PC-3 (cell line): ENCODE data around the gene CADPS2. TPM values are rescaled to one million over a fixed set of nuclear protein-coding genes. Genes with fewer than 3 reads are reported as not detected.

Experiments
- ATAC-seq: fragments of 200-7000 bp; cut with Tn5 transposase; 2 replicates; pipeline ENCODE4 v1.9.1; 2020; ENCODE audit warnings: mild to moderate bottlenecking, moderate library complexity
- BruUV-seq: library from RNA; stranded (reverse); fragments of 400-500 nt; replicated peaks from 2 replicates; lab custom pipeline; 2021; lab: Mats Ljungman, UMichigan
- CTCF ChIA-PET: fragments of 300-600 bp; sonication (Branson Sonifier 250); formaldehyde crosslinking; loops from one replicate; lab custom pipeline; 2022; ENCODE audit warnings: antibody characterized with exemption; lab: Charles Lee
- POLR2A ChIA-PET: fragments of 300-600 bp; sonication (Branson Sonifier 250); formaldehyde crosslinking; loops from one replicate; lab custom pipeline; 2022; ENCODE audit warnings: antibody characterized with exemption; ENCODE audit not compliant: unreplicated experiment; lab: Charles Lee
- DNase-seq: peaks from one replicate; pipeline ENCODE4 v3.0.0-alpha.2; 2015
- H2AFZ ChIP-seq: fragments of 300-600 bp; sonication (generic); 2 replicates; pipeline ENCODE4 v1.6.0; 2016; ENCODE audit warnings: antibody characterized with exemption, low read length
- H3F3A ChIP-seq: fragments of 300-600 bp; sonication (generic); one replicate; pipeline ENCODE4 v1.6.0; 2017; ENCODE audit warnings: antibody characterized with exemption, low read length, control low read depth, mild to moderate bottlenecking; ENCODE audit not compliant: unreplicated experiment
- H3K27ac ChIP-seq: fragments of 300-600 bp; sonication (generic); 2 replicates; pipeline ENCODE4 v1.5.1; 2016; ENCODE audit warnings: mild to moderate bottlenecking, low read length
- H3K27me3 ChIP-seq: fragments of 300-600 bp; sonication (generic); 2 replicates; pipeline ENCODE4 v1.6.1; 2016; ENCODE audit warnings: low read length, mixed read lengths
- H3K36me3 ChIP-seq: fragments of 300-600 bp; sonication (generic); 2 replicates; pipeline ENCODE4 v1.6.1; 2016; ENCODE audit warnings: low read depth, mixed run types, low read length, mixed read lengths
- H3K4me1 ChIP-seq: fragments of 300-600 bp; sonication (generic); 2 replicates; pipeline ENCODE4 v1.5.1; 2016; ENCODE audit warnings: low read length; ENCODE audit not compliant: insufficient read depth
- H3K4me2 ChIP-seq: fragments of 300-600 bp; sonication (generic); 2 replicates; pipeline ENCODE4 v1.6.0; 2016; ENCODE audit warnings: low read length
- H3K4me3 ChIP-seq: fragments of 300-600 bp; sonication (generic); 2 replicates; pipeline ENCODE4 v1.5.1; 2016; ENCODE audit warnings: mild to moderate bottlenecking, low read length, mixed read lengths
- H3K79me2 ChIP-seq: fragments of 300-600 bp; sonication (generic); 2 replicates; pipeline ENCODE4 v1.6.1; 2017; ENCODE audit warnings: low read length, mixed read lengths
- H3K9ac ChIP-seq: fragments of 300-600 bp; sonication (generic); 2 replicates; pipeline ENCODE4 v1.6.0; 2016; ENCODE audit warnings: mild to moderate bottlenecking, low read length
- H3K9me2 ChIP-seq: fragments of 300-600 bp; sonication (generic); replicated peaks from 2 replicates; pipeline ENCODE4 v1.6.1; 2016; ENCODE audit warnings: mixed run types, low read length, mixed read lengths
- H3K9me3 ChIP-seq: fragments of 300-600 bp; sonication (generic); 2 replicates; pipeline ENCODE4 v1.6.1; 2016; ENCODE audit warnings: low read length, mixed read lengths
- H4K20me1 ChIP-seq: fragments of 300-600 bp; sonication (generic); 2 replicates; pipeline ENCODE4 v1.6.1; 2016; ENCODE audit warnings: low read length, mixed read lengths
- EZH2 ChIP-seq: fragments of 300-600 bp; sonication (generic); IDR thresholded peaks from one replicate; pipeline ENCODE4 v1.6.1; 2017; ENCODE audit warnings: antibody characterized with exemption, mild to moderate bottlenecking, low read length; ENCODE audit not compliant: unreplicated experiment
- EZH2phosphoT487 ChIP-seq: fragments of 300-600 bp; sonication (generic); IDR thresholded peaks from 2 replicates; pipeline ENCODE4 v1.6.1; 2018; ENCODE audit warnings: mild to moderate bottlenecking, antibody characterized with exemption, low read length, borderline replicate concordance
- intact Hi-C: fragments of 100-400 bp; cut with micrococcal nuclease; formaldehyde crosslinking; loops from 2 replicates; pipeline ENCODE4 v1.9.0; 2023
- total RNA-seq: library from RNA; depleted of rRNA; stranded (reverse); fragments of >200 nt; gene quantifications from 2 replicates; pipeline ENCODE4 v1.2.3, GENCODE V29; 2014
- TF ChIP-seq, protein P1 (sequence below): fragments of 300-600 bp; sonication (generic); conservative IDR thresholded peaks from 2 replicates; pipeline ENCODE4 v1.5.1; 2017; ENCODE audit warnings: antibody characterized with exemption, low read depth, mild to moderate bottlenecking, low read length

The CADPS2 gene
- total RNA-seq, 1 experiment from 2014 or later, result 9.4 TPM

DNA sequence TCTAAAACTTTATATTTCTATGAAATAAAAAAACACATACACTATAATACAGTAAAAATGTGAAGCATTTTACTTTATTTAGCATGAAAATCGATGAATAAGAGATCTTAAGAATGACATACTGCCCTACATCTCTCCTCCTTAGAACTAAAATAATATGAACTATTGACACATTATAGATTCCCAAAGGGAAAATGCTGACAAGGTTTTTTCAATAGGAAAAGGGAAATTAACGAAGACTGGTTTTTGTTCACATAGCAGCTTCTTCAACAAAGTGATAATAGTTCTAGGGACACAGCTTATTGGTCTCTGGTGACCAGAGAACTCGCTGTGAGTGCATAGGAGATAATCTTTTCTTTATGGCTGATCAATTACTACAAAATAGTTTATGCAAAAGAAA lies 523.8 kb downstream of the CADPS2 start:
- Histone ChIP-seq H2AFZ (no peak overlapping the region), H3K27ac (no peak overlapping the region), H3K4me3 (no peak overlapping the region), H3K9me3 (no peaks in the 10 kb centered on the region), H3F3A (no peaks in the 10 kb centered on the region), H3K36me3 (no peaks in the 10 kb centered on the region), H3K9me2 (no peaks in the 10 kb centered on the region), H3K4me2 (no peak overlapping the region), H3K4me1 (no peaks in the 10 kb centered on the region), H3K9ac (no peak overlapping the region), H3K79me2 (no peaks in the 10 kb centered on the region), H3K27me3 (no peaks in the 10 kb centered on the region), H4K20me1 (no peaks in the 10 kb centered on the region)
- CTCF ChIA-PET, result no interaction called here
- no peak for TF ChIP-seq EZH2
- TF ChIP-seq, protein P1, sequence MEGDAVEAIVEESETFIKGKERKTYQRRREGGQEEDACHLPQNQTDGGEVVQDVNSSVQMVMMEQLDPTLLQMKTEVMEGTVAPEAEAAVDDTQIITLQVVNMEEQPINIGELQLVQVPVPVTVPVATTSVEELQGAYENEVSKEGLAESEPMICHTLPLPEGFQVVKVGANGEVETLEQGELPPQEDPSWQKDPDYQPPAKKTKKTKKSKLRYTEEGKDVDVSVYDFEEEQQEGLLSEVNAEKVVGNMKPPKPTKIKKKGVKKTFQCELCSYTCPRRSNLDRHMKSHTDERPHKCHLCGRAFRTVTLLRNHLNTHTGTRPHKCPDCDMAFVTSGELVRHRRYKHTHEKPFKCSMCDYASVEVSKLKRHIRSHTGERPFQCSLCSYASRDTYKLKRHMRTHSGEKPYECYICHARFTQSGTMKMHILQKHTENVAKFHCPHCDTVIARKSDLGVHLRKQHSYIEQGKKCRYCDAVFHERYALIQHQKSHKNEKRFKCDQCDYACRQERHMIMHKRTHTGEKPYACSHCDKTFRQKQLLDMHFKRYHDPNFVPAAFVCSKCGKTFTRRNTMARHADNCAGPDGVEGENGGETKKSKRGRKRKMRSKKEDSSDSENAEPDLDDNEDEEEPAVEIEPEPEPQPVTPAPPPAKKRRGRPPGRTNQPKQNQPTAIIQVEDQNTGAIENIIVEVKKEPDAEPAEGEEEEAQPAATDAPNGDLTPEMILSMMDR, result no peak
- DNase-seq (no peak), ATAC-seq (no peak)
- intact Hi-C loops, result no loop called here
- POLR2A ChIA-PET, result no interaction called here
- BruUV-seq, result no TSS peak

DNA sequence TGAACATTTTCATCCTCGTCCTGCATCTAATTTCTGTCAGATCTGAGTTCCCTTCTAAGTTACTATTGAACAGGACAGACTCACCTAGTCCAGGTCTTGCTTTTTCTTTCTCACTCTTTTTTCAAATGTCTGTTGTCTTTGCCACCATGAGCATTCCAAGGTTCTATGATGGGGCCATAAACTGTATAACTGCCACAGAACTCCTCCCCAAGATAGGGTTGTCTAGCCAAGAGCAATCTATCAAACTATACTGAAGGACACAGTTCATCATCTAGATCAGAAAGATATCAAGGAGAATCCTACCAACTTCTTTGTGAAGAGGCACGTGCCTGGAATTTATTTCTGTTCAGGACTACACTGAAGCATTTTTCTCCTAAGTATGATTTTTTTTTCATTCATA lies 531.6 kb downstream of the CADPS2 start:
- DNase-seq, result no peak
- no peak overlapping the region for H3K9ac ChIP-seq
- H3K9me2 ChIP-seq, result no peaks in the 10 kb centered on the region
- ChIA-PET CTCF (no interaction called here), POLR2A (no interaction called here)
- TF ChIP-seq, protein P1, result no peak
- TF ChIP-seq EZH2phosphoT487 (no peak), EZH2 (no peak)
- no peaks in the 10 kb centered on the region for H3K36me3 ChIP-seq
- BruUV-seq, result no TSS peak
- H3F3A ChIP-seq, result no peaks in the 10 kb centered on the region
- H3K27ac ChIP-seq, result no peak overlapping the region
- no peaks in the 10 kb centered on the region for H3K9me3 ChIP-seq
- ATAC-seq, result no peak
- H4K20me1 ChIP-seq, result no peaks in the 10 kb centered on the region
- no peak overlapping the region for H3K4me3 ChIP-seq
- intact Hi-C loops, result no loop called here
- H3K4me1 ChIP-seq, result no peaks in the 10 kb centered on the region
- H3K27me3 ChIP-seq, result no peaks in the 10 kb centered on the region
- no peaks in the 10 kb centered on the region for H3K79me2 ChIP-seq
- no peak overlapping the region for H2AFZ ChIP-seq
- no peak overlapping the region for H3K4me2 ChIP-seq

GRCh38 chr7:122352454-122352853 lies 533.8 kb downstream of the CADPS2 start:
- ATAC-seq (no peak), DNase-seq (no peak)
- H3F3A ChIP-seq, result no peaks in the 10 kb centered on the region
- H3K9ac ChIP-seq, result no peak overlapping the region
- H3K4me3 ChIP-seq, result no peak overlapping the region
- H3K9me2 ChIP-seq, result no peaks in the 10 kb centered on the region
- no TSS peak for BruUV-seq
- ChIA-PET POLR2A (no interaction called here), CTCF (no interaction called here)
- no peaks in the 10 kb centered on the region for H4K20me1 ChIP-seq
- H3K36me3 ChIP-seq, result no peaks in the 10 kb centered on the region
- no peak overlapping the region for H3K4me2 ChIP-seq
- no peak for TF ChIP-seq EZH2phosphoT487
- TF ChIP-seq, protein P1, result no peak
- TF ChIP-seq EZH2, result no peak
- no peaks in the 10 kb centered on the region for H3K27me3 ChIP-seq
- H3K79me2 ChIP-seq, result no peaks in the 10 kb centered on the region
- H3K9me3 ChIP-seq, result no peaks in the 10 kb centered on the region
- H3K27ac ChIP-seq, result no peak overlapping the region
- no peak overlapping the region for H2AFZ ChIP-seq
- intact Hi-C loops, result no loop called here
- H3K4me1 ChIP-seq, result no peaks in the 10 kb centered on the region
